ENCODE measurements around the gene SEMA5A.

Gene SEMA5A

GRCh38 chr5:9545992-9546851, at the start of gene SEMA5A:
SEMA5A (minus strand) TSS chr5:9546075; CDS start chr5:9379946, 166,129 bp downstream.
- no peak for DNase-seq (ENCODE audit: low read depth)

GRCh38 chr5:9594913-9595312, 49.0 kb upstream of the SEMA5A start:
- DNase-seq (ENCODE audit: low read depth), result no peak

- DNase-seq (ENCODE audit: low read depth), result no peak
These were observed 43.4 kb upstream of the SEMA5A start for GRCh38 chr5:9589049-9589835.

- no peak for DNase-seq (ENCODE audit: low read depth)
These were observed 42.4 kb upstream of the SEMA5A start for GRCh38 chr5:9588254-9588653.

GRCh38 chr5:9587135-9587534, 41.3 kb upstream of the SEMA5A start:
- DNase-seq (ENCODE audit: low read depth), result no peak

- no peak for DNase-seq (ENCODE audit: low read depth)
These were observed 36.5 kb upstream of the SEMA5A start for GRCh38 chr5:9582406-9582805.

GRCh38 chr5:9573796-9574195, 27.9 kb upstream of the SEMA5A start:
- no peak for DNase-seq (ENCODE audit: low read depth)

GRCh38 chr5:9572246-9572645, 26.4 kb upstream of the SEMA5A start:
- DNase-seq (ENCODE audit: low read depth), result no peak

- DNase-seq (ENCODE audit: low read depth), result no peak
These were observed 25.0 kb upstream of the SEMA5A start for GRCh38 chr5:9570876-9571275.

GRCh38 chr5:9567039-9567438, 21.2 kb upstream of the SEMA5A start:
- no peak for DNase-seq (ENCODE audit: low read depth)

GRCh38 chr5:9564752-9565151, 18.9 kb upstream of the SEMA5A start:
- no peak for DNase-seq (ENCODE audit: low read depth)

GRCh38 chr5:9562141-9562540, 16.3 kb upstream of the SEMA5A start:
- no peak for DNase-seq (ENCODE audit: low read depth)

GRCh38 chr5:9559965-9560364, 14.1 kb upstream of the SEMA5A start:
- DNase-seq (ENCODE audit: low read depth), result no peak

GRCh38 chr5:9558319-9558965, 12.6 kb upstream of the SEMA5A start:
- no peak for DNase-seq (ENCODE audit: low read depth)

- DNase-seq (ENCODE audit: low read depth), result no peak
These were observed 11.8 kb upstream of the SEMA5A start for GRCh38 chr5:9557696-9558095.

GRCh38 chr5:9555961-9556360, 10.1 kb upstream of the SEMA5A start:
- no peak for DNase-seq (ENCODE audit: low read depth)

- DNase-seq (ENCODE audit: low read depth), result no peak
These were observed 8.2 kb upstream of the SEMA5A start for GRCh38 chr5:9554122-9554521.

GRCh38 chr5:9553561-9553960, 7.7 kb upstream of the SEMA5A start:
- no peak for DNase-seq (ENCODE audit: low read depth)

- DNase-seq (ENCODE audit: low read depth), result no peak
These were observed 6.0 kb upstream of the SEMA5A start for GRCh38 chr5:9551567-9552537.

GRCh38 chr5:9549941-9550340, 4.1 kb upstream of the SEMA5A start:
- no peak for DNase-seq (ENCODE audit: low read depth)

GRCh38 chr5:9547122-9547947, 1.5 kb upstream of the SEMA5A start:
- DNase-seq (ENCODE audit: low read depth), result no peak

Data from non-pigmented ciliary epithelial cell (primary cell).